Measurements from ENCODE around the gene OLFM1.

DNA sequence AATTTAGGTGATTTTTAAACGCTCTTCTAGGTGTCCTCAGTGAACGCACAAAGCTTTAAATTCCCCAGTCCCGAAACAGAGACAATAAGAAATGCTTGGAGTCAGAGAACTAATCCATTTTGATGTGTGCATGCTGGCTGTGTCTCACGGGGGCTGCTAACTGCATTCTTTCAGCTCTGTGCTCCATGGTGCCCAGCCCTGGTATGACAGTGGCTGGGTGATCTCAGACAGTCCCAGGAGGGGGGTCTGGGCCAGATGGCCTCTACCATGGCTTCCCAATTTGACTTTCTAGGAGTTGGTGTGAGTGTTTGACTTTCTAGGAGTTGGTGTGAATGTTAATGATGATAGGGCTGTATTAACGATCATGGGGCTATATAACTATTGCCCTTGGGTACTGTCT is 12.1 kb downstream of the OLFM1 start:
- TF ChIP-seq, protein P1, sequence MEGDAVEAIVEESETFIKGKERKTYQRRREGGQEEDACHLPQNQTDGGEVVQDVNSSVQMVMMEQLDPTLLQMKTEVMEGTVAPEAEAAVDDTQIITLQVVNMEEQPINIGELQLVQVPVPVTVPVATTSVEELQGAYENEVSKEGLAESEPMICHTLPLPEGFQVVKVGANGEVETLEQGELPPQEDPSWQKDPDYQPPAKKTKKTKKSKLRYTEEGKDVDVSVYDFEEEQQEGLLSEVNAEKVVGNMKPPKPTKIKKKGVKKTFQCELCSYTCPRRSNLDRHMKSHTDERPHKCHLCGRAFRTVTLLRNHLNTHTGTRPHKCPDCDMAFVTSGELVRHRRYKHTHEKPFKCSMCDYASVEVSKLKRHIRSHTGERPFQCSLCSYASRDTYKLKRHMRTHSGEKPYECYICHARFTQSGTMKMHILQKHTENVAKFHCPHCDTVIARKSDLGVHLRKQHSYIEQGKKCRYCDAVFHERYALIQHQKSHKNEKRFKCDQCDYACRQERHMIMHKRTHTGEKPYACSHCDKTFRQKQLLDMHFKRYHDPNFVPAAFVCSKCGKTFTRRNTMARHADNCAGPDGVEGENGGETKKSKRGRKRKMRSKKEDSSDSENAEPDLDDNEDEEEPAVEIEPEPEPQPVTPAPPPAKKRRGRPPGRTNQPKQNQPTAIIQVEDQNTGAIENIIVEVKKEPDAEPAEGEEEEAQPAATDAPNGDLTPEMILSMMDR (IDR thresholded peaks at IDR 0.05; ENCODE audit: low read depth, low read length) = no peak
- TF ChIP-seq EZH2phosphoT487 (IDR thresholded peaks at IDR 0.05; ENCODE audit: low read depth) = no peak
